Endometrium (tissue), 2 donors: ENCODE results near the gene PIGX.

ENCODE experiments used
- FAIRE-seq: peaks from 2 replicates; lab custom pipeline; 2012; peaks lifted over from hg19 to GRCh38; lab: Jason Lieb, UNC
- donor health status: control.
- donor health status: control.

The PIGX gene

GRCh38 chr3:196711838-196712513 lies at the start of gene PIGX, which contains the start of gene CEP19:
TSS of gene PIGX (plus strand) at chr3:196712377.
TSS of gene CEP19 (minus strand) at chr3:196712250. CDS start at chr3:196708657, 3,593 bp downstream.
- FAIRE-seq = no peak

- no peak for FAIRE-seq
Measured at GRCh38 chr3:196662711-196663571, 49.2 kb upstream of the PIGX start.

- FAIRE-seq = no peak
Measured at GRCh38 chr3:196666001-196666867, 45.9 kb upstream of the PIGX start.

- no peak for FAIRE-seq
Measured at GRCh38 chr3:196667056-196667825, 44.9 kb upstream of the PIGX start.

- no peak for FAIRE-seq
Measured at GRCh38 chr3:196670339-196670738, 41.8 kb upstream of the PIGX start.

- no peak for FAIRE-seq
Measured at GRCh38 chr3:196673632-196674031, 38.5 kb upstream of the PIGX start.

- FAIRE-seq = no peak
Measured at GRCh38 chr3:196677353-196677752, 34.8 kb upstream of the PIGX start.

GRCh38 chr3:196677931-196678330 lies 34.2 kb upstream of the PIGX start:
- FAIRE-seq = no peak

GRCh38 chr3:196684548-196685407 lies 27.4 kb upstream of the PIGX start:
- FAIRE-seq = no peak

GRCh38 chr3:196686436-196686835 lies 25.7 kb upstream of the PIGX start:
- no peak for FAIRE-seq

- FAIRE-seq = no peak
Measured at GRCh38 chr3:196688349-196688748, 23.8 kb upstream of the PIGX start.

GRCh38 chr3:196689941-196690660 lies 22.1 kb upstream of the PIGX start:
- no peak for FAIRE-seq

GRCh38 chr3:196691386-196691785 lies 20.8 kb upstream of the PIGX start:
- no peak for FAIRE-seq

- FAIRE-seq = no peak
Measured at GRCh38 chr3:196694202-196694638, 18.0 kb upstream of the PIGX start.

GRCh38 chr3:196694941-196695848 lies 17.0 kb upstream of the PIGX start:
- FAIRE-seq = no peak

- FAIRE-seq = no peak
Measured at GRCh38 chr3:196695849-196696226, 16.3 kb upstream of the PIGX start.

- FAIRE-seq = no peak
Measured at GRCh38 chr3:196697270-196697669, 14.9 kb upstream of the PIGX start.

GRCh38 chr3:196699749-196700148 lies 12.4 kb upstream of the PIGX start:
- FAIRE-seq = no peak

- no peak for FAIRE-seq
Measured at GRCh38 chr3:196700801-196701200, 11.4 kb upstream of the PIGX start.
